ENCODE data around the gene LTBR.

GRCh38 chr12:6430124-6430989 is 46.4 kb downstream of the LTBR start:
- no peak for TF ChIP-seq GATA3 (IDR thresholded peaks at IDR 0.05; ENCODE audit: low read depth, low read length)
- no peak for TF ChIP-seq GATA2 (IDR thresholded peaks at IDR 0.05; ENCODE audit: low read depth, low read length)
